Heart left ventricle (tissue), 16 donors: ENCODE measurements around the gene SMCO2. TPM values are rescaled to one million over a fixed set of nuclear protein-coding genes. Genes with fewer than 3 reads are reported as not detected.
A peak's percentile ranks its signal among the peaks of the same experiment; 100 is the strongest.

ENCODE experiments used
- ATAC-seq, 4 donors: fragments of 200-7000 bp; cut with Tn5 transposase; one replicate each; pipeline ENCODE4 v1.9.1; 2020 to 2022; ENCODE audit warnings: moderate library complexity in 4 of 4, mild to moderate bottlenecking in 3 of 4, moderate number of reproducible peaks in 1 of 4
- DNase-seq, 5 donors: peaks; one replicate each; pipeline ENCODE4 v3.0.0-alpha.2; 2020
- H3K27ac ChIP-seq, 12 donors: fragments of 200-600 bp; sonication (generic) in 4 of 12; one replicate each; pipeline versions ENCODE4 v1.5.0 to v1.8.0; 2016 to 2022; ENCODE audit warnings: mild to moderate bottlenecking in 2 of 12
- H3K27me3 ChIP-seq, 9 donors: fragments of 200-600 bp; sonication (generic) in 2 of 9; one replicate each; pipeline versions ENCODE4 v1.5.1 to v1.8.0; 2016 to 2022; ENCODE audit warnings: mild to moderate bottlenecking in 3 of 9
- H3K36me3 ChIP-seq, 9 donors: fragments of 200-600 bp; sonication (generic) in 2 of 9; one replicate each; pipeline versions ENCODE4 v1.5.0 to v1.8.0; 2018 to 2022; ENCODE audit warnings: mild to moderate bottlenecking in 2 of 9
- H3K4me1 ChIP-seq, 12 donors: fragments of 200-600 bp; sonication (generic) in 4 of 12; one replicate each; pipeline versions ENCODE4 v1.5.0 to v1.8.0; 2016 to 2022; ENCODE audit warnings: mild to moderate bottlenecking in 3 of 12
- H3K4me3 ChIP-seq, 12 donors: fragments of 200-600 bp; sonication (generic) in 4 of 12; one replicate each; pipeline versions ENCODE4 v1.5.0 to v1.8.0; 2017 to 2022; ENCODE audit warnings: mild to moderate bottlenecking in 9 of 12, moderate library complexity in 4 of 12
- H3K9me3 ChIP-seq, 12 donors: fragments of 200-600 bp; sonication (generic) in 4 of 12; one replicate each; pipeline versions ENCODE4 v1.5.0 to v1.8.0; 2016 to 2022; ENCODE audit warnings: mild to moderate bottlenecking in 1 of 12
- POLR2A ChIP-seq, 2 donors: fragments of 450-650 bp; IDR thresholded peaks; one replicate each; pipeline ENCODE4 v1.6.1; 2017; ENCODE audit warnings: antibody characterized with exemption in 2 of 2, mild to moderate bottlenecking in 2 of 2, moderate library complexity in 2 of 2
- WGBS, 4 donors: extraction: QIAGEN DNeasy Blood & Tissue Kit in 2 of 4; methylation state at CpG; one replicate each; pipeline versions ENCODE4 v1.1.5 to v1.1.7; 2013 to 2018; 5-methylcytosine and 5-hydroxymethylcytosine counted together
- intact Hi-C, 10 donors: fragments of 100-400 bp; cut with DNase I; formaldehyde crosslinking; loops; one replicate each; pipeline versions ENCODE4 v1.11.1 to v1.14.2; 2022
- polyA plus RNA-seq, 2 donors: library from polyadenylated mRNA; stranded (reverse); fragments of 200-250 nt; gene quantifications; one replicate each; pipeline ENCODE4 v1.2.3, GENCODE V29; 2013
- total RNA-seq, 9 donors: library from RNA; depleted of rRNA in 2 of 9; stranded (reverse); fragments of >200 nt in 2 of 9; fragmentation: NEBNext Ultra II Directional in 3 of 9; extraction: Animal tissue kit (Norgen Biotek cat#: 25700) in 3 of 9; gene quantifications; one replicate each; pipeline versions ENCODE4 v1.1.0 to v1.2.4, GENCODE V29; 2016 to 2023
- TF ChIP-seq, protein P1 (sequence below), 12 donors: fragments of 200-600 bp; sonication (generic) in 4 of 12; IDR thresholded peaks; one replicate each; pipeline versions ENCODE4 v1.5.0 to v1.8.0; 2018 to 2022; ENCODE audit warnings: antibody characterized with exemption in 12 of 12, mild to moderate bottlenecking in 5 of 12
- donor health status: ischemic (EF 13 %, LVEDD 7.1; RV severe dilation, severe dysfunction).
- donor health status: healthy with polysubstance abuse.
- donor health status: DM: no; HTN: yes; CAD: no.
- donor health status: DM: no; HTN: no; CAD: no.
- donor health status: ischemic (EF 25% LVEDD 6.9; RV normal size, moderate dysfunction).
- donor health status: ischemic (EF 25% LVEDD 5.7; RV mildly dilated, moderate dysfunction).
- donor health status: healthy.
- donor health status: DM: yes; HTN: yes; CAD: no.
- donor health status: ischemic (EF 35%, LVEDD 5.7; RV mildly dilated, moderate dysfunction).
- donor health status: nonischemic (EF 11% LVEDD 7.7; RV severe dilation, severe dysfunction).
- donor health status: DM: yes; HTN: yes; CAD: no.
- donor health status: PGD.
- donor health status: ischemic (EF 29% LVEDD 5.4; RV normal size, mild dysfunction).
- donor health status: nonischemic (EF 23%, LVEDD 6.1; RV moderate dilation, normal function).

Gene SMCO2
- total and polyA plus RNA-seq, 11 donors = 0.54 to 1.2 (median 0.58) TPM; not detected in 8

DNA sequence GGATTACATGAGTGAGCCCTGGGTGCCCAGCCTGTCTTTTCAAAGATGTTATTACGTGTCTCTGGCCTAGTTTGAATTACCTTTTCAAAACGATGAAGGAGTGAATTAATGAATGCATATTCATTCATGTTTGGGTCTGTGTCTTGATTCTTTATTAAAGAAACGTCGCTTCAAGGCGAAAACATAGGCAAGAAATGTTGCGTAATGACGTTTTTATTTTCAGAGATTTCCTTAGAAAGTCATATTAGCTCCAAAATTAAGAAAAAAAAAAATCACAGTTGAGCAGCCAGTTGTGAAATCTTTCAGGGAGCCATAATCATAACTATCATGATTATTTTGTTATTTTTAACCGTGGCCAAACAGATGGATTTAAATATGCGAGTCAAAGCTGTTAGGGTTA lies 81.0 kb downstream of the SMCO2 start:
- TF ChIP-seq, protein P1, sequence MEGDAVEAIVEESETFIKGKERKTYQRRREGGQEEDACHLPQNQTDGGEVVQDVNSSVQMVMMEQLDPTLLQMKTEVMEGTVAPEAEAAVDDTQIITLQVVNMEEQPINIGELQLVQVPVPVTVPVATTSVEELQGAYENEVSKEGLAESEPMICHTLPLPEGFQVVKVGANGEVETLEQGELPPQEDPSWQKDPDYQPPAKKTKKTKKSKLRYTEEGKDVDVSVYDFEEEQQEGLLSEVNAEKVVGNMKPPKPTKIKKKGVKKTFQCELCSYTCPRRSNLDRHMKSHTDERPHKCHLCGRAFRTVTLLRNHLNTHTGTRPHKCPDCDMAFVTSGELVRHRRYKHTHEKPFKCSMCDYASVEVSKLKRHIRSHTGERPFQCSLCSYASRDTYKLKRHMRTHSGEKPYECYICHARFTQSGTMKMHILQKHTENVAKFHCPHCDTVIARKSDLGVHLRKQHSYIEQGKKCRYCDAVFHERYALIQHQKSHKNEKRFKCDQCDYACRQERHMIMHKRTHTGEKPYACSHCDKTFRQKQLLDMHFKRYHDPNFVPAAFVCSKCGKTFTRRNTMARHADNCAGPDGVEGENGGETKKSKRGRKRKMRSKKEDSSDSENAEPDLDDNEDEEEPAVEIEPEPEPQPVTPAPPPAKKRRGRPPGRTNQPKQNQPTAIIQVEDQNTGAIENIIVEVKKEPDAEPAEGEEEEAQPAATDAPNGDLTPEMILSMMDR (IDR thresholded peaks at IDR 0.05) = no peak
- TF ChIP-seq POLR2A (IDR thresholded peaks at IDR 0.05) = no peak
- 67 to 81% (median 75%) methylated on average over 9 of the region's 9 CpGs for WGBS, 4 donors
- intact Hi-C loops = loop anchor here in 5 of 10 donors (5.0 to 10.0 kb wide), 4 partner anchors 35 to 125 kb away; no protein-coding TSS in a partner anchor
- Histone ChIP-seq H3K4me1 (peaks cover 3 to 79% (median 62%) of the 10 kb centered on the region in 12 donors), H3K36me3 (no peaks in the 10 kb centered on the region), H3K4me3 (peak overlapping the region in 2 of 12 donors; percentile 6 to 67), H3K27ac (peak overlapping the region in 5 of 12 donors; percentile 10 to 89 (median 23)), H3K9me3 (no peaks in the 10 kb centered on the region), H3K27me3 (no peaks in the 10 kb centered on the region)
- ATAC-seq (no peak), DNase-seq (no peak)

GRCh38 chr12:27528788-27529187 lies 82.3 kb downstream of the SMCO2 start:
- no peak for TF ChIP-seq POLR2A (IDR thresholded peaks at IDR 0.05)
- TF ChIP-seq, protein P1 (IDR thresholded peaks at IDR 0.05) = no peak
- intact Hi-C loops = loop anchor here in 5 of 10 donors (5.0 to 10.0 kb wide), 4 partner anchors 34 to 124 kb away; no protein-coding TSS in a partner anchor
- DNase-seq = no peak
- no peaks in the 10 kb centered on the region for H3K9me3 ChIP-seq
- no peaks in the 10 kb centered on the region for H3K36me3 ChIP-seq
- no peak overlapping the region for H3K4me3 ChIP-seq
- H3K4me1 ChIP-seq = peaks cover under 1 to 79% (median 64%) of the 10 kb centered on the region in 12 donors
- 55 to 75% (median 58%) methylated on average over 3 of the region's 3 CpGs for WGBS, 4 donors
- peak overlapping the region in 3 of 12 donors; percentile 1 to 16 (median 2) for H3K27ac ChIP-seq
- H3K27me3 ChIP-seq = no peaks in the 10 kb centered on the region
- ATAC-seq = no peak

- no peak for ATAC-seq
- TF ChIP-seq, protein P1 (IDR thresholded peaks at IDR 0.05) = no peak
- TF ChIP-seq POLR2A (IDR thresholded peaks at IDR 0.05) = no peak
These were observed 83.8 kb downstream of the SMCO2 start for GRCh38 chr12:27530157-27530922.

GRCh38 chr12:27531896-27532295 lies 85.4 kb downstream of the SMCO2 start:
- Histone ChIP-seq H3K4me3 (no peak overlapping the region), H3K36me3 (peaks cover 0 to 15% (median 3%) of the 10 kb centered on the region in 9 donors), H3K27ac (peak overlapping the region in 3 of 12 donors; percentile 1 to 42 (median 16)), H3K9me3 (no peaks in the 10 kb centered on the region), H3K4me1 (peaks cover 0 to 88% (median 62%) of the 10 kb centered on the region in 12 donors), H3K27me3 (no peaks in the 10 kb centered on the region)
- ATAC-seq (peak in 1 of 4 donors; percentile 42), DNase-seq (no peak)
- intact Hi-C loops = loop anchor here in 2 of 10 donors (5.0 kb wide), 2 partner anchors 35 to 100 kb away; no protein-coding TSS in a partner anchor
- 44 to 47% (median 45%) methylated on average over 4 of the region's 4 CpGs for WGBS, 4 donors
- TF ChIP-seq, protein P1 (IDR thresholded peaks at IDR 0.05) = no peak
- no peak for TF ChIP-seq POLR2A (IDR thresholded peaks at IDR 0.05)

More at GRCh38 chr12:27530157-27530922, 83.8 kb downstream of the SMCO2 start:
- 69 to 82% (median 73%) methylated on average over 7 of the region's 7 CpGs for WGBS, 4 donors
- DNase-seq = no peak
- Histone ChIP-seq H3K27me3 (no peaks in the 10 kb centered on the region), H3K27ac (peak overlapping the region in 3 of 12 donors; percentile 2 to 25 (median 5)), H3K9me3 (no peaks in the 10 kb centered on the region), H3K4me3 (no peak overlapping the region), H3K36me3 (peaks cover 0 to 3% (median 0%) of the 10 kb centered on the region in 9 donors), H3K4me1 (peaks cover 0 to 91% (median 75%) of the 10 kb centered on the region in 12 donors)
- intact Hi-C loops = loop anchor here in 2 of 10 donors (5.0 kb wide), 2 partner anchors 37 to 102 kb away; no protein-coding TSS in a partner anchor
